Stimulated activated CD4-positive, alpha-beta T cell treated with anti-CD3 and anti-CD28 coated beads, TNF-alpha, amount 100 ng/mL, for 48 hours (primary cell): Measurements from ENCODE around the gene SEC63.

Source experiments
- DNase-seq, 3 donors: peaks; one replicate each; pipeline ENCODE4 v3.0.0-alpha.2; 2020; ENCODE audit warnings: low read depth in 3 of 3

The SEC63 gene

GRCh38 chr6:107819964-107820337, 138.1 kb downstream of the SEC63 start:
- DNase-seq = no peak

GRCh38 chr6:107819217-107819616, 138.8 kb downstream of the SEC63 start:
- no peak for DNase-seq

DNA sequence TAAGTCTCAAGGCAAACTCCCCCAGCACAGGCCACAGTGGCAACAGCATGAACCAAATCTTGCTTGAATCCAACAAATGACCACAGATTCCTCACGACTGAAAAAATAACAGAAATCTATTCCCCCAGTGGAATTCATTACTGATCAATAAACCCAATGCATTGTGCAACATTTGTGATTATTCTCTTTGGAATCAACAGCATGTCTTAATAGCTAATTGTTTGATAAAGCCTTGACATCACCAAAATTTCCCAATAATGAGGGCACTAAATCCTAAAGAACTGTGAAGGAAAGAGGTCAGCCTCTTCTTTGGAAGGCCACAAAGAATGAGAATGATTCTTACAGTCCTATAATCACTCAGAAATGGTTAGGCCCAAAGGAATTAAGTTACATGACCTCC, 139.7 kb downstream of the SEC63 start:
- no peak for DNase-seq

- DNase-seq = no peak
These were observed 140.2 kb downstream of the SEC63 start for GRCh38 chr6:107817784-107818183.
